Stimulated activated CD4-positive, alpha-beta T cell treated with anti-CD3 and anti-CD28 coated beads, Interleukin-12 subunit alpha, Interleukin-12 subunit beta, amount 100 ng/mL, for 24 hours (primary cell): ENCODE data around the gene CAPZA2.
"Not testable (repeated sequence)": the region's sequence is repeated elsewhere in the genome, so short reads cannot be mapped to it uniquely, and the experiment has no call there.

Source experiments
- DNase-seq, 2 experiments: peaks; one replicate each; pipeline ENCODE4 v3.0.0-alpha.2; 2020; ENCODE audit warnings: low read depth in 2 of 2

Gene CAPZA2

DNA sequence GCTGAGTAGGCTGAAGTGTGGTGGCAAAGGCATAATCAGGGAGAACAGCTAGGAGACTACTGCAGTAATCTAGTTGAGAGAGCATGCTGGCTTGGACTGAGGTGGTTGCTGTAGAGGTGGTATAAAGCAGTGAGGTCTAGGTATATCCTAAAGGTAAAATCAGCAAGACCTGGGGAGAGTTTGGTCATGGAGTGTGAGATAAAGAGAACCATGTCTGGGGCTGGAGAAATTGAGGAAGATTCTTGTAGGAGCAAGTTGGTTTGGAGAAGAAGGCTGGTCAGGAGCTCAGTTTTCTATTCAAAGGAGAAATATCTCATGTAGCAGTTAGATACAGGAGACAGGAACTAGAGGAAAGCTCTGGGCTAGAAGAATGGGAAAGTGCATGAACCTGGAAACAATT, 58.0 kb downstream of the CAPZA2 start:
- DNase-seq, result no peak

DNA sequence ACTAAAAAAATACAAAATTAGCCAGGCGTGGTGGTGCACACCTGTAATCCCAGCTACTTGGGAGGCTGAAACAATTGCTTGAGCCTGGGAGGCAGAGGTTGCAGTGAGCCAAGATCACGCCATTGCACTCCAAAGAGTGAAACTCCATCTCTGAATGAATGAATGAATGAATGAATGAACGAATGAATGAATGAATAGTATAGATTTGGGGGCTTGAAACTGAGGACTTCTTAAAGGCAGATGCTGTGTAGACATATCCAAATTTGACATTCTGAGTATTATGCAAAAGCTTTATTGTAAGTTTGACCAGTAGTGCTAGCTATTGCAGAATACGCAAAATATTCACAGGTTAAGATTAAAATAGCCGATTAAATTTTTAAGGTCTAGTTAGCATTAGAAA, 60.2 kb downstream of the CAPZA2 start:
- DNase-seq, result no peak

DNA sequence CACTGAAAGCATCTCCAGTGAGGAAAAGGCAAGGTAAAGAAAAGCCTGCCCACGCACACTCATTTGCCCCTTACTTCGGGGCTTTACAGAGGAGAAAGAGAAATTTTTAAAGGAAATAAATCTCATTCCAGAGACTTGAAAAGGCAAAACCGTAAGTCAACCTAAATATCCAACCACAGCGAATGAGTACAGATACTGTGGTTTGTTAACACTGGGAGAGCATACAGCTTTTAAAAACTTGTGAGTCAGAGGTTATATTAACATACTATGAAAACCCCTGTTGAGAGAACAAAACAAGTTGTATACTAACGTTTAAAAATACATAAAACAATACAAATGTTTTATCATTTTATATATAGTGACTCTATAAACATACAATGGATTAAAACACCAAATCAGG, 62.4 kb downstream of the CAPZA2 start:
- DNase-seq, result no peak

- DNase-seq, result no peak
These were observed 66.6 kb downstream of the CAPZA2 start for GRCh38 chr7:116929021-116929420.

- DNase-seq, result peak; percentile 49 to 72
These were observed 67.8 kb downstream of the CAPZA2 start for GRCh38 chr7:116929914-116930913.

GRCh38 chr7:116932566-116932965, 70.2 kb downstream of the CAPZA2 start:
- no peak for DNase-seq

DNA sequence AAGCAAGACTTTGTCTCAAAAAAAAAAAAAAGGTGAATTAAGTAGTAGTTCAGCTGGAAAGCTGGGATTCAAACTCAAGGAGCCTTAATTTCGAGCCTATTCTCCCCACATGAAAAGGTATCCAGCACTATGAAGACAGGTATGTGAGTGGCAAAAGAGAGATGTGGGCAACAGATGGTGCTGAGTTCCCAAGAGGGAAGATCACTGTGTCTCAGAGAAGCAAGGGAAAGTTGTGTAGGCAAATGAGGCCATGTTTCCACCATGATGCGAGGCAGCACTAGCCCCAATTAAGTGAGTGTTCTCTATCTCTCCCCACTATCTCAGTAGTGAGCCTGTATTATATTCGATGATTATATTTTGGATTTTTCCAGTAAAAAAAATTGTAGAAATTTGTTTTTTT, 71.1 kb downstream of the CAPZA2 start:
- DNase-seq, result no peak

DNA sequence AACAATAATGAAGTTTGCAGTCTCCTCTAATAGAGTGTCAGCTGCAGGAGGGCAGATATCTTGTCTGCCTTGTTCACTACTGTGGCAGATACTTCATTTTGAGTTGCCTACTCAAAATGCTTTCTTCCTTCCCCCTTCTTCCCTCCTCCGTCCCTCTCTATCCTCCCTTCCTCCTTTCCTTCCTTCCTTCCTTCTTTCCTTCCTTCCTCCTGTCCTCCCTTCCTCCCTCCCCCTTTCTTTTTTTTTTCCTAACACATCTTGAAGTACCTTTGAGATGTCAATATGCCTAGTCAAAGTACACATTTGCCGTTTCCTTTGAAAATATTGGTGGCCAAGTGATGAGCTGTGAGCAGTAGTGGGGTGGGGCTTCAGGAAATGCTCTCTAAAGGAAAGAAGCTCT, 72.2 kb downstream of the CAPZA2 start:
- DNase-seq, result no peak

- DNase-seq, result not testable (repeated sequence)
These were observed 74.5 kb downstream of the CAPZA2 start for GRCh38 chr7:116936844-116937243.

DNA sequence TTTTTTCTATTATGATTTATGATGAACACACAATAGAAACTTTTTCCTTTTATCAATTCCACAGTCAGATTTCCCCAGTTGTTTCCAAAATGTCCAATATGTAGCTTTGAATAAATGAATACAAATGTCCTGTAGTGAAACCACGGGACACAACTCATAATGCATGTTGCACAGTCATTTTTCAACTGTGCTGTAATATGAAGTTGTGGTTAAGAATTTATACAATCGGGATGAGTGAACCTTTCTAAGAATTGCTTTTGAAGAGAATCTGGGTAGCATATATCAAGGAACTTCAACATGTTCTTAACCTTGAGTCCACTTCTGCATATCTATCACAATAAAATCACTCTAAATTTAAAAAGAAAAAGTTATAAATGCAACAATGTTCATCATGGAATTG, 76.3 kb downstream of the CAPZA2 start:
- DNase-seq, result no peak

DNA sequence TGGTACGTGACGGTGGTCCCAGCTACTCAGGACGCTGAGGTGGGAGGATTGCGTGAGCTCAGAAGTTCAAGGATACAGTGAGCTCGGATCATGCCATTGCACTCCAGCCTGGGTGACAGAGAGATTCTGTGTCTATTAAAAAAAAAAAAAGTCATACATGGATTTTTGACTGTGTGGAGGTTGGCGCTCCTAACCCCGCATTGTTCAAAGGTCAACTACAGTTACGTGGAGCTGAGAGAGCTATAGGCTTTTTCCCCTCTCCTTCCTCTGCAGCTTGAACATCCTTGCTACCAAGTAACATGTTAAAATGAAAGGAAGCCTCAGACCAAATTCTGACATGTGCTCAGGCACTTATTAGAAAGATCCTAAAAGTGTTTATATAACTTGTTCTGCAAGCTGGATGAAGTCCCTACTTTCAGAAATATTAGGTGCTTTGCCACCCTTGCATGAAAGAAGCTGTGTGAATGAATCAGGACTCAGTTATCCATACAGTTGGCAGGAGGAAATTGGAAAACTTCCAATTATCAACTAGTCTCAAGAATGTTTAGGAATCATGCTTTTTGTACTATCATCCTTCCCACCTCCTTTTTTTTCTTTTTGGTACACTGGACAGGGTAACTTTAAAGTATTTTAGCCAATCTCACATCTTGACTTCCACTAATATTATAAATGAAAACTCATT, 78.4 kb downstream of the CAPZA2 start:
- DNase-seq, result no peak

DNA sequence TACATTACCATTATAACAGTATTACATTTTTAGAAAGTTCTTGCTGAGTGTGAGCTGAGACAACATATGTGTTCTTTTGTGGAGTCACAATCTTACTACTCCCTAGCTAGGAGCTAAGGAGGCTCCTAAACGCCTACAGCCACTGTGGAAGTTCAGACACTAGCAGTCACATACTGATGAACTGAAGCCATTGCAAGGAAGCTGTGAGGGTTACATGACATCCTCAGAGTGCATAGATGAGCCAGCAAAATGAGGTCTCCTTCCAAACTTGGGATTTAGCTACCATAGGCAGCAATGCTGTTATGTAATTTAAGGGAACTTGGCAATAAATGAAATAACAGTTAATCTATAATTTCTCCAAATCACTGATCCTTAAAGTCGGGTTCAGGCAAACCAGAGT, 80.1 kb downstream of the CAPZA2 start:
- DNase-seq, result no peak

GRCh38 chr7:116948934-116949333, 86.5 kb downstream of the CAPZA2 start:
- no peak for DNase-seq

DNA sequence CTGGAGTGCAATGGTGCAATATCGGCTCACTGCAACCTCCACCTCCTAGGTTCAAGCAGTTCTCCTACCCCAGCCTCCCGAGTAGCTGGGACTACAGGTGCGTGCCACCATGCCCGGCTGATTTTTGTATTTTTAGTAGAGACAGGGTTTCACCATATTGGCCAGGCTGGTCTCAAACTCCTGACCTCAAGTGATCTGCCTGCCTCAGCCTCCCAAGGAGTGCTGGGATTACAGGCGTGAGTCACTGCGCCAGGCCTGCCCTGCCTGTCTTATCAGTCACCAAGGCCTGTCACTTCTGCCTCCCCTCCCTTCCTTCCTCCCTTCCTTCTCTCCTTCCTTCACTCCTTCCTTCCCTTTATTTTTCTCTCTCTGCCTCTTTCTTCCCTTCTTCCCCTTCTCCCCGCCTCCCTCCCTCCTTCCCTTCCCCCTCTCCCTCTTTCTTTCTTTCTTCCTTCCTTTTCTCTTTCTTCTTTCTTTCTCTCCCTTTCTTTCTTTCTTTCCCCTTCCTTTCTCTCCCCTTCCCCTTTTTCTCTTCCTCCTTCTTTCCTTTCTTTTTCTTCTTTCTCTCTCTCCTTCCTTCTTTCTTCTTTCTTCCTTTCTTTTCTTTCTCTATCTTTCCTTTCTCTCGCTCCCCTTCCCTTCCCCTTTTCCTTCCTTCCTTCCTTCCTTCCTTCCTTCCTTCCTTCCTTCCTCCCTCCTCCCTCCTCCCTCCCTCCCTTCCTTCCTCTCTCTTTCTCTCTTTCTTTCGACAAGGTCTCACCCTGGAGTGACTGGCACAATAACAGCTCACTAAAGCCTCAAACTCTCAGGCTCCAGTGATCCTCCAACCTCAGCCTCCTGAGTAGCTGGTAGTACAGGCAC, 87.8 kb downstream of the CAPZA2 start:
- no peak for DNase-seq

GRCh38 chr7:116950889-116951351, 88.5 kb downstream of the CAPZA2 start:
- DNase-seq, result no peak

- DNase-seq, result no peak
These were observed 89.2 kb downstream of the CAPZA2 start for GRCh38 chr7:116951366-116952292.

DNA sequence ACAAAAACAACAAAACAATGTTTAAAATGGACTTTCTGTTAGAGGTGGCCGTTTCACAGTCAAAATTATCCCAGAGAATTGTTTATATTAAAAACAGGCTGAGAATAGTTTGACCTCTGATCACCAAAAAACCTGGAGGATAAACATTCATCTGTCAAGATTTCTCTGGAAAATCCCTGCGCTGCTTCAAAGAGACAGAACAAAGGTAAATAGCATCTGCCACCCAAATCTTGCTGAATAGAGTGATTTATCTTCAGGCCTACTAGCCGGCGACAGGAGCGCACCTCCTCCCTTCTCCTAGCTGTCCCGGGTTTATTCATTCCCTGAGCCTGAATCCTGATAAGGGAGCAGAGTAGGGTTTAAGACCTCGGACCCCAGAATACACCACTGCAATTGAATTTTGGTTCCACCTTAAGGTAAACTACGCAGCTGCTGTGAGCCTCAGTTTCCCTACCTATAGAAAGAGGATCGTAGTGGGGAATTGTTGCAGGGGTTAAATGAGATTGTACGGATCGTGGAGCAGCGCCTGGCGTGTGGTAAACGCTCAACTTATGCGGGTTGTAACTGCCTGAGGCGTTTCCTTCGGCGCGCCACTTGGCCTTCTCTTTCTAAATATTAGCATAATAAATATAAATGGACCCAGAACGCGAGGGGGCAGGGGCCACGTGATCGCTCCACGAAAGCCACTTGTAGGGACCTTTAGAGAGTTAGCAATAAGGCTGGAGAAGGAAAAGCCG, 90.4 kb downstream of the CAPZA2 start:
- DNase-seq, result peak in 1 of 2 experiments; percentile 36

DNA sequence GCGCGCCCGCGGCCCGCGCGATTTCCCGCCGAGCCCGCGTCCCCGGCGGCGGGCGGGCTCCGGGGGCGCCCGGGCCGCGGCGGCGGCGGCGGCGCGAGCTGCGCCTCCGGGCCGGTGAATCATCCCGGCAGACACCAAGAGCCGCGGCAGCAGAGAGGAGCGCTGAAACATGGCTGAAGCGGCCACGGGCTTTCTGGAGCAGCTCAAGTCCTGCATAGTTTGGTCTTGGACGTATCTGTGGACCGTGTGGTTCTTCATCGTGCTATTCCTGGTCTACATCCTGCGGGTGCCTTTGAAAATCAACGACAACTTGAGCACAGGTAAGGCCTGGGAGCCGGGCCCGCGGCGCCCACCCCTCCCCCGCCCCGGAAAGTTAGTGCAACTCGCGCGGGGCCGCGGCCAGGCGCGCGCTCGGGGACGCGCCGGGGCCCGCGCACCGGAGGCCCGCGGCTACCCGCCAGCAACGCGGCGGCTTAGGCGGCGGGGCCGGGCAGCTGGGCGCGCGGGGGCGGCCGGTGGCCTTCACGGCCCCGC, 91.1 kb downstream of the CAPZA2 start, which contains the start of gene ST7:
ST7 (plus strand) TSS at position 130 of the 534 bp plus-strand sequence; CDS start at position 170, 40 bp downstream.
- peak; percentile 41 to 50 for DNase-seq
